Endothelial cell (in vitro differentiated cells): Measurements from ENCODE around the gene SEMA6A. TPM values are rescaled to one million over a fixed set of nuclear protein-coding genes. Genes with fewer than 3 reads are reported as not detected.

Experiments used
- DNase-seq: peaks from one replicate; pipeline ENCODE4 v3.0.0; 2021; ENCODE audit warnings: low spot score
- H3K27ac Mint-ChIP-seq: one replicate; pipeline ENCODE4 v1.8.0; 2021; ENCODE audit warnings: mixed read lengths, inconsistent platforms; ENCODE audit not compliant: unreplicated experiment
- H3K27me3 Mint-ChIP-seq: one replicate; pipeline ENCODE4 v1.8.0; 2021; ENCODE audit warnings: mild to moderate bottlenecking, moderate library complexity, mixed read lengths, inconsistent platforms; ENCODE audit not compliant: unreplicated experiment
- H3K36me3 Mint-ChIP-seq: one replicate; pipeline ENCODE4 v1.8.0; 2021; ENCODE audit warnings: mild to moderate bottlenecking, low read depth, mixed read lengths, inconsistent platforms; ENCODE audit not compliant: unreplicated experiment
- H3K4me1 Mint-ChIP-seq: one replicate; pipeline ENCODE4 v1.8.0; 2021; ENCODE audit warnings: mild to moderate bottlenecking, mixed read lengths, inconsistent platforms; ENCODE audit not compliant: unreplicated experiment
- H3K4me3 Mint-ChIP-seq: one replicate; pipeline ENCODE4 v1.8.0; 2021; ENCODE audit warnings: mild to moderate bottlenecking, mixed read lengths, inconsistent platforms; ENCODE audit not compliant: unreplicated experiment
- H3K9me3 Mint-ChIP-seq: one replicate; pipeline ENCODE4 v1.8.0; 2021; ENCODE audit warnings: mixed read lengths, inconsistent platforms; ENCODE audit not compliant: unreplicated experiment
- CTCF ChIP-seq: fragments of 200-600 bp; sonication (generic); IDR thresholded peaks from one replicate; pipeline ENCODE4 v1.5.0; 2021; ENCODE audit warnings: antibody characterized with exemption; ENCODE audit not compliant: unreplicated experiment
- total RNA-seq: library from RNA; stranded (reverse); fragmentation: NEBNext Ultra II Directional; extraction: Animal tissue kit (Norgen Biotek cat#: 25700); gene quantifications from one replicate; pipeline ENCODE4 v1.2.1, GENCODE V29; 2021; ENCODE audit not compliant: unreplicated experiment

Gene SEMA6A
- total RNA-seq, 1 donor from 2014 or later = 180 TPM

- no peaks in the 10 kb centered on the region for H3K27me3 Mint-ChIP-seq
- no peak for TF ChIP-seq CTCF
- DNase-seq = no peak
- no peak overlapping the region for H3K4me3 Mint-ChIP-seq
- H3K36me3 Mint-ChIP-seq = no peaks in the 10 kb centered on the region
- peaks cover 12% of the 10 kb centered on the region for H3K4me1 Mint-ChIP-seq
- H3K9me3 Mint-ChIP-seq = no peaks in the 10 kb centered on the region
- H3K27ac Mint-ChIP-seq = no peak overlapping the region
Measured at GRCh38 chr5:116415989-116416388, 158.6 kb downstream of the SEMA6A start.

GRCh38 chr5:116415182-116415581 is 159.4 kb downstream of the SEMA6A start:
- H3K4me3 Mint-ChIP-seq = no peak overlapping the region

GRCh38 chr5:116411101-116411571 is 163.5 kb downstream of the SEMA6A start:
- H3K9me3 Mint-ChIP-seq = no peaks in the 10 kb centered on the region
- no peak overlapping the region for H3K4me3 Mint-ChIP-seq
- no peak for TF ChIP-seq CTCF
- no peak for DNase-seq
- H3K36me3 Mint-ChIP-seq = peaks cover 3% of the 10 kb centered on the region
- no peak overlapping the region for H3K27ac Mint-ChIP-seq
- no peaks in the 10 kb centered on the region for H3K4me1 Mint-ChIP-seq
- no peaks in the 10 kb centered on the region for H3K27me3 Mint-ChIP-seq

More at GRCh38 chr5:116415182-116415581, 159.4 kb downstream of the SEMA6A start:
- Mint-ChIP-seq H3K27ac (no peak overlapping the region), H3K4me1 (peaks cover 5% of the 10 kb centered on the region), H3K27me3 (no peaks in the 10 kb centered on the region), H3K36me3 (no peaks in the 10 kb centered on the region), H3K9me3 (no peaks in the 10 kb centered on the region)
- no peak for TF ChIP-seq CTCF
- DNase-seq = no peak

GRCh38 chr5:116410336-116410890 is 164.2 kb downstream of the SEMA6A start:
- no peak overlapping the region for H3K27ac Mint-ChIP-seq
- no peaks in the 10 kb centered on the region for H3K4me1 Mint-ChIP-seq
- no peak overlapping the region for H3K4me3 Mint-ChIP-seq
- H3K9me3 Mint-ChIP-seq = no peaks in the 10 kb centered on the region
- H3K27me3 Mint-ChIP-seq = no peaks in the 10 kb centered on the region
- no peak for TF ChIP-seq CTCF
- peaks cover 3% of the 10 kb centered on the region for H3K36me3 Mint-ChIP-seq
- no peak for DNase-seq

- Mint-ChIP-seq H3K4me3 (no peak overlapping the region), H3K9me3 (no peaks in the 10 kb centered on the region), H3K4me1 (peaks cover 1% of the 10 kb centered on the region), H3K27me3 (no peaks in the 10 kb centered on the region), H3K36me3 (peaks cover 3% of the 10 kb centered on the region), H3K27ac (no peak overlapping the region)
- DNase-seq = no peak
- TF ChIP-seq CTCF = no peak
Measured at GRCh38 chr5:116409591-116410296, 164.9 kb downstream of the SEMA6A start.
